Activated CD4-positive, alpha-beta T cell treated with anti-CD3 and anti-CD28 coated beads, Interleukin-10, Interleukin-2, amounts not matched to agents 100 ng/mL and 50 ng/mL, durations not matched to agents 16 hours and 8 hours (primary cell): ENCODE data around the gene NUCKS1.

Experiments
- DNase-seq: peaks from one replicate; pipeline ENCODE4 v3.0.0-alpha.2; 2020

NUCKS1 gene

GRCh38 chr1:205693421-205693991, 56.5 kb downstream of the NUCKS1 start:
- DNase-seq = no peak

- no peak for DNase-seq
Measured at GRCh38 chr1:205692423-205692822, 57.6 kb downstream of the NUCKS1 start.

- DNase-seq = no peak
Measured at GRCh38 chr1:205690122-205690756, 59.7 kb downstream of the NUCKS1 start.

GRCh38 chr1:205689479-205689878, 60.5 kb downstream of the NUCKS1 start:
- DNase-seq = no peak

- DNase-seq = no peak
Measured at GRCh38 chr1:205688171-205689080, 61.6 kb downstream of the NUCKS1 start.

GRCh38 chr1:205687242-205687641, 62.7 kb downstream of the NUCKS1 start:
- no peak for DNase-seq

GRCh38 chr1:205681364-205681763, 68.6 kb downstream of the NUCKS1 start:
- no peak for DNase-seq

GRCh38 chr1:205680073-205680851, 69.7 kb downstream of the NUCKS1 start, which contains the start of gene SLC45A3:
TSS of gene SLC45A3 (minus strand) at chr1:205680509. CDS start at chr1:205664656, 15,853 bp downstream.
- DNase-seq = peak; percentile 41

GRCh38 chr1:205678286-205679111, 71.5 kb downstream of the NUCKS1 start:
- DNase-seq = no peak

- no peak for DNase-seq
Measured at GRCh38 chr1:205677167-205677566, 72.8 kb downstream of the NUCKS1 start.

GRCh38 chr1:205676597-205676996, 73.4 kb downstream of the NUCKS1 start:
- DNase-seq = no peak

GRCh38 chr1:205676002-205676401, 74.0 kb downstream of the NUCKS1 start:
- no peak for DNase-seq

GRCh38 chr1:205675247-205675646, 74.7 kb downstream of the NUCKS1 start:
- DNase-seq = no peak

GRCh38 chr1:205672970-205673369, 77.0 kb downstream of the NUCKS1 start:
- no peak for DNase-seq

GRCh38 chr1:205672395-205672889, 77.5 kb downstream of the NUCKS1 start:
- no peak for DNase-seq

- DNase-seq = no peak
Measured at GRCh38 chr1:205670611-205671430, 79.2 kb downstream of the NUCKS1 start.

GRCh38 chr1:205670150-205670446, 79.9 kb downstream of the NUCKS1 start:
- no peak for DNase-seq

- DNase-seq = no peak
Measured at GRCh38 chr1:205669341-205670149, 80.4 kb downstream of the NUCKS1 start.

GRCh38 chr1:205668951-205669340, 81.0 kb downstream of the NUCKS1 start:
- DNase-seq = no peak
